Measurements from ENCODE around the gene BTBD9. TPM values are rescaled to one million over a fixed set of nuclear protein-coding genes. Genes with fewer than 3 reads are reported as not detected.

The BTBD9 gene
- total RNA-seq, 6 experiments from 2014 or later = 11.0 to 12.7 (median 12.5) TPM

- no peaks in the 10 kb centered on the region for H3K9me3 Mint-ChIP-seq
- H3K4me1 Mint-ChIP-seq (ENCODE audit: low read depth) = peaks cover 7% of the 10 kb centered on the region; the same call in 1 of the 2 replicates
- no peak overlapping the region for H3K27ac Mint-ChIP-seq
- no peaks in the 10 kb centered on the region for H3K27me3 Mint-ChIP-seq (ENCODE audit: insufficient read depth)
- H3K36me3 Mint-ChIP-seq (ENCODE audit: low read depth) = no peaks in the 10 kb centered on the region; the same call in 1 of the 2 replicates
- no peak for DNase-seq
- no peak for TF ChIP-seq CTCF (IDR thresholded peaks at IDR 0.05)
- no peak overlapping the region for H3K4me3 Mint-ChIP-seq
Observed at GRCh38 chr6:38593998-38594665, 45.6 kb downstream of the BTBD9 start.

GRCh38 chr6:38593409-38593808 is 46.3 kb downstream of the BTBD9 start:
- peaks cover 7% of the 10 kb centered on the region; the same call in 1 of the 2 replicates for H3K4me1 Mint-ChIP-seq (ENCODE audit: low read depth)
- no peaks in the 10 kb centered on the region; the same call in 1 of the 2 replicates for H3K36me3 Mint-ChIP-seq (ENCODE audit: low read depth)
- no peaks in the 10 kb centered on the region for H3K9me3 Mint-ChIP-seq
- no peak overlapping the region for H3K27ac Mint-ChIP-seq
- H3K4me3 Mint-ChIP-seq = no peak overlapping the region
- DNase-seq = no peak
- TF ChIP-seq CTCF (IDR thresholded peaks at IDR 0.05) = no peak
- H3K27me3 Mint-ChIP-seq (ENCODE audit: insufficient read depth) = no peaks in the 10 kb centered on the region

GRCh38 chr6:38591439-38591838 is 48.3 kb downstream of the BTBD9 start:
- TF ChIP-seq CTCF (IDR thresholded peaks at IDR 0.05) = no peak
- Mint-ChIP-seq H3K9me3 (no peaks in the 10 kb centered on the region), H3K27me3 (ENCODE audit: insufficient read depth) (no peaks in the 10 kb centered on the region), H3K4me3 (no peak overlapping the region), H3K27ac (no peak overlapping the region), H3K36me3 (ENCODE audit: low read depth) (no peaks in the 10 kb centered on the region; the same call in 1 of the 2 replicates), H3K4me1 (ENCODE audit: low read depth) (peaks cover 7% of the 10 kb centered on the region; the same call in 1 of the 2 replicates)
- no peak for DNase-seq

- DNase-seq = no peak
- Mint-ChIP-seq H3K4me3 (no peak overlapping the region), H3K9me3 (no peaks in the 10 kb centered on the region), H3K27ac (no peak overlapping the region), H3K4me1 (ENCODE audit: low read depth) (peaks cover 13% of the 10 kb centered on the region), H3K27me3 (ENCODE audit: insufficient read depth) (no peaks in the 10 kb centered on the region), H3K36me3 (ENCODE audit: low read depth) (no peaks in the 10 kb centered on the region; the same call in 1 of the 2 replicates)
- TF ChIP-seq CTCF (IDR thresholded peaks at IDR 0.05) = no peak
Observed at GRCh38 chr6:38589367-38589720, 50.4 kb downstream of the BTBD9 start.

GRCh38 chr6:38588631-38589366 is 50.9 kb downstream of the BTBD9 start:
- Mint-ChIP-seq H3K4me3 (no peak overlapping the region), H3K27me3 (ENCODE audit: insufficient read depth) (no peaks in the 10 kb centered on the region), H3K27ac (no peak overlapping the region), H3K9me3 (no peaks in the 10 kb centered on the region), H3K36me3 (ENCODE audit: low read depth) (no peaks in the 10 kb centered on the region; the same call in 1 of the 2 replicates), H3K4me1 (ENCODE audit: low read depth) (peaks cover 13% of the 10 kb centered on the region)
- peak; percentile 46 for DNase-seq
- no peak for TF ChIP-seq CTCF (IDR thresholded peaks at IDR 0.05)
